WTC11 (cell line): ENCODE results near the gene SMARCAD1. TPM values are rescaled to one million over a fixed set of nuclear protein-coding genes. Genes with fewer than 3 reads are reported as not detected.

Experiments
- ATAC-seq: fragments of 200-7000 bp; cut with Tn5 transposase; 2 replicates; pipeline ENCODE4 v1.10.0; 2021; ENCODE audit warnings: mild to moderate bottlenecking, moderate library complexity
- CTCF ChIA-PET: fragments of 300-600 bp; sonication (Branson Sonifier 250); formaldehyde crosslinking; loops from one replicate; lab custom pipeline; 2021; ENCODE audit warnings: antibody characterized with exemption; lab: Charles Lee
- POLR2A ChIA-PET: fragments of 350-600 bp; sonication (Branson Sonifier 250); formaldehyde crosslinking; loops from one replicate; lab custom pipeline; 2021; ENCODE audit warnings: antibody characterized with exemption; lab: Charles Lee
- DNase-seq: peaks from one replicate; pipeline ENCODE4 v3.0.0; 2021; ENCODE audit warnings: low spot score
- H3K27ac Mint-ChIP-seq: 2 replicates; pipeline ENCODE4 v1.8.0; 2021; ENCODE audit warnings: mixed read lengths
- H3K27me3 Mint-ChIP-seq: 2 replicates; pipeline ENCODE4 v1.8.0; 2021; ENCODE audit warnings: low read depth, mild to moderate bottlenecking, moderate library complexity, mixed read lengths
- H3K36me3 Mint-ChIP-seq: 2 replicates; pipeline ENCODE4 v1.8.0; 2021; ENCODE audit warnings: mixed read lengths
- H3K4me1 Mint-ChIP-seq: 2 replicates; pipeline ENCODE4 v1.8.0; 2022; ENCODE audit warnings: mixed read lengths
- H3K4me3 Mint-ChIP-seq: 2 replicates; pipeline ENCODE4 v1.8.0; 2021; ENCODE audit warnings: mild to moderate bottlenecking, moderate library complexity, mixed read lengths
- H3K9me3 Mint-ChIP-seq: 2 replicates; pipeline ENCODE4 v1.8.0; 2021; ENCODE audit warnings: mixed read lengths
- GABPB1 ChIP-seq: sonication (generic); formaldehyde crosslinking; IDR thresholded peaks from 2 replicates; pipeline ENCODE4 v1.8.1; 2023; ENCODE audit warnings: mild to moderate bottlenecking, missing genetic modification reagents
- GTF2I ChIP-seq: fragments of 250-450 bp; sonication (Bioruptor Pico); conservative IDR thresholded peaks from 2 replicates; pipeline ENCODE4 v1.4.0; 2021; ENCODE audit warnings: mild to moderate bottlenecking
- MYBL2 ChIP-seq: sonication (generic); formaldehyde crosslinking; IDR thresholded peaks from 2 replicates; pipeline ENCODE4 v1.8.1; 2023; ENCODE audit warnings: mild to moderate bottlenecking, moderate library complexity, missing genetic modification reagents
- NFATC4 ChIP-seq: fragments of 250-450 bp; sonication (Bioruptor Pico); IDR thresholded peaks from 2 replicates; pipeline ENCODE4 v1.9.0; 2021; ENCODE audit warnings: mild to moderate bottlenecking
- NR2C2 ChIP-seq: sonication (generic); formaldehyde crosslinking; IDR thresholded peaks from 2 replicates; pipeline ENCODE4 v1.8.0; 2022; ENCODE audit warnings: mild to moderate bottlenecking, missing genetic modification reagents
- SMAD3 ChIP-seq: sonication (generic); formaldehyde crosslinking; IDR thresholded peaks from 2 replicates; pipeline ENCODE4 v1.8.0; 2022; ENCODE audit warnings: missing genetic modification reagents, mild to moderate bottlenecking, borderline replicate concordance
- SMAD4 ChIP-seq: sonication (generic); formaldehyde crosslinking; IDR thresholded peaks from 2 replicates; pipeline ENCODE4 v1.8.0; 2022; ENCODE audit warnings: mild to moderate bottlenecking, missing genetic modification reagents
- TCF7 ChIP-seq: sonication (generic); formaldehyde crosslinking; IDR thresholded peaks from 2 replicates; pipeline ENCODE4 v1.8.0; 2022; ENCODE audit warnings: mild to moderate bottlenecking, low read depth, missing genetic modification reagents, moderate library complexity
- ZNF232 ChIP-seq: sonication (generic); formaldehyde crosslinking; IDR thresholded peaks from 2 replicates; pipeline ENCODE4 v1.8.0; 2022; ENCODE audit warnings: mild to moderate bottlenecking, missing genetic modification reagents
- total RNA-seq: library from RNA; stranded (reverse); gene quantifications from 3 replicates; pipeline ENCODE4 v1.2.3, GENCODE V29; 2021
- TF ChIP-seq, protein P1 (sequence below): sonication (generic); formaldehyde crosslinking; IDR thresholded peaks from 2 replicates; pipeline ENCODE4 v1.8.0; 2023; ENCODE audit warnings: missing genetic modification reagents, mild to moderate bottlenecking, borderline replicate concordance
- TF ChIP-seq, protein P2 (sequence below): sonication (generic); formaldehyde crosslinking; IDR thresholded peaks from 2 replicates; pipeline ENCODE4 v1.8.0; 2022; ENCODE audit warnings: mild to moderate bottlenecking, missing genetic modification reagents
- TF ChIP-seq, protein P3 (sequence below): sonication (generic); formaldehyde crosslinking; IDR thresholded peaks from 2 replicates; pipeline ENCODE4 v1.8.0; 2022; ENCODE audit warnings: mild to moderate bottlenecking, missing genetic modification reagents
- TF ChIP-seq, protein P4 (sequence below): sonication (generic); formaldehyde crosslinking; IDR thresholded peaks from 2 replicates; pipeline ENCODE4 v1.8.1; 2022; ENCODE audit warnings: low read depth, mild to moderate bottlenecking, moderate library complexity, missing genetic modification reagents, borderline replicate concordance
- TF ChIP-seq, protein P5 (sequence below): sonication (generic); formaldehyde crosslinking; IDR thresholded peaks from 2 replicates; pipeline ENCODE4 v1.8.1; 2022; ENCODE audit warnings: low read depth, missing genetic modification reagents, borderline replicate concordance

SMARCAD1 gene
- total RNA-seq, 1 experiment from 2014 or later = 48.9 TPM

DNA sequence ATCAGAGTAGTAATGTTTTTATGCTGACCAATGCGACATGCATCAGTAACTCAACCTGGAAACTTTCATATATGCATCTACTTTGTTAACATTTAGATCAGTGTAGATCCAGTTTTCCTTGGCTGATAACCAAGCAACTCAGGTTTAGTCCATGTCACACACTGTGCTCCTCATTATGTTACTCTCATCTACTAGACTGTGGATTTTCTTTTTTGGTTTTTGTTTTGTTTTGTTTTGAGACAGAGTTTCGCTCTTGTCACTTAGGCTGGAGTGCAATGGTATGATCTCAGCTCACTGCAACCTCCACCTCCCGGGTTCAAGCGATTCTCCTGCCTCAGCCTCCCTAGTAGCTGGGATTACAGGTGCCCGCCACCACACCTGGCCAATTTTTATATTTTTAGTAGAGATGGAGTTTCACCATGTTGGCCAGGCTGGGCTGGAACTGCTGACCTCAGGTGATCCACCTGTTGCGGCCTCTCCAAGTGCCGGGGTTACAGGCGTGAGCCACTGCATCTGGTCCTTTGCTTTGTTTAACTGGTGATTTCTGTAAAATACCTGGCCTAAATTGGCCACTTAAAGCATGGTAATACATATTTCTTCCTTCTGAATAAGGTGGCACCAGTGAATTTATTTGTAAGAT is 48.6 kb downstream of the SMARCAD1 start (continued):
- TF ChIP-seq, protein P1, sequence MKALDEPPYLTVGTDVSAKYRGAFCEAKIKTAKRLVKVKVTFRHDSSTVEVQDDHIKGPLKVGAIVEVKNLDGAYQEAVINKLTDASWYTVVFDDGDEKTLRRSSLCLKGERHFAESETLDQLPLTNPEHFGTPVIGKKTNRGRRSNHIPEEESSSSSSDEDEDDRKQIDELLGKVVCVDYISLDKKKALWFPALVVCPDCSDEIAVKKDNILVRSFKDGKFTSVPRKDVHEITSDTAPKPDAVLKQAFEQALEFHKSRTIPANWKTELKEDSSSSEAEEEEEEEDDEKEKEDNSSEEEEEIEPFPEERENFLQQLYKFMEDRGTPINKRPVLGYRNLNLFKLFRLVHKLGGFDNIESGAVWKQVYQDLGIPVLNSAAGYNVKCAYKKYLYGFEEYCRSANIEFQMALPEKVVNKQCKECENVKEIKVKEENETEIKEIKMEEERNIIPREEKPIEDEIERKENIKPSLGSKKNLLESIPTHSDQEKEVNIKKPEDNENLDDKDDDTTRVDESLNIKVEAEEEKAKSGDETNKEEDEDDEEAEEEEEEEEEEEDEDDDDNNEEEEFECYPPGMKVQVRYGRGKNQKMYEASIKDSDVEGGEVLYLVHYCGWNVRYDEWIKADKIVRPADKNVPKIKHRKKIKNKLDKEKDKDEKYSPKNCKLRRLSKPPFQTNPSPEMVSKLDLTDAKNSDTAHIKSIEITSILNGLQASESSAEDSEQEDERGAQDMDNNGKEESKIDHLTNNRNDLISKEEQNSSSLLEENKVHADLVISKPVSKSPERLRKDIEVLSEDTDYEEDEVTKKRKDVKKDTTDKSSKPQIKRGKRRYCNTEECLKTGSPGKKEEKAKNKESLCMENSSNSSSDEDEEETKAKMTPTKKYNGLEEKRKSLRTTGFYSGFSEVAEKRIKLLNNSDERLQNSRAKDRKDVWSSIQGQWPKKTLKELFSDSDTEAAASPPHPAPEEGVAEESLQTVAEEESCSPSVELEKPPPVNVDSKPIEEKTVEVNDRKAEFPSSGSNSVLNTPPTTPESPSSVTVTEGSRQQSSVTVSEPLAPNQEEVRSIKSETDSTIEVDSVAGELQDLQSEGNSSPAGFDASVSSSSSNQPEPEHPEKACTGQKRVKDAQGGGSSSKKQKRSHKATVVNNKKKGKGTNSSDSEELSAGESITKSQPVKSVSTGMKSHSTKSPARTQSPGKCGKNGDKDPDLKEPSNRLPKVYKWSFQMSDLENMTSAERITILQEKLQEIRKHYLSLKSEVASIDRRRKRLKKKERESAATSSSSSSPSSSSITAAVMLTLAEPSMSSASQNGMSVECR (CRISPR knock-in tag) = no peak
- TF ChIP-seq, protein P2, sequence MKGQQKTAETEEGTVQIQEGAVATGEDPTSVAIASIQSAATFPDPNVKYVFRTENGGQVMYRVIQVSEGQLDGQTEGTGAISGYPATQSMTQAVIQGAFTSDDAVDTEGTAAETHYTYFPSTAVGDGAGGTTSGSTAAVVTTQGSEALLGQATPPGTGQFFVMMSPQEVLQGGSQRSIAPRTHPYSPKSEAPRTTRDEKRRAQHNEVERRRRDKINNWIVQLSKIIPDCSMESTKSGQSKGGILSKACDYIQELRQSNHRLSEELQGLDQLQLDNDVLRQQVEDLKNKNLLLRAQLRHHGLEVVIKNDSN (CRISPR knock-in tag) = no peak

DNA sequence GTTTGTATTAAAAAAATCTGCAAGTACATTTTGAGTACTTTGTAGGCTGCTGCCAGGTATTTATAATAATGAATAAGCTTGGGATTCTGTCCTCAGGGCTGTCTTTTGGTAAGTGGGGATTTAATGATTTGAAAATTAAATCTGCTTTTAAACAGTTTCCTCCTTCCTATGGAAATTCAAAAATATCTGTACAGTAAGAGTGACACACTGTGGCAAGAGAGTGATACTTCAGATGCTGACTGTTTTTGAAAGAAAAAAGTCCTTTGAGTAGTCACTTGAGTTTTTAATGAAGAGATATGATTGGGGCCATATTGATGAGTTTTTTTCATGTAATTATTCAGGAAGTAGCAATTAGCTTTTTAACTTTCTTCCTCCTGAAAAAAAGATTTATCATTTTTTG is 49.2 kb downstream of the SMARCAD1 start:
- Mint-ChIP-seq H3K4me1 (no peaks in the 10 kb centered on the region), H3K9me3 (no peaks in the 10 kb centered on the region), H3K36me3 (peaks cover 23% of the 10 kb centered on the region), H3K27ac (no peak overlapping the region), H3K4me3 (no peak overlapping the region), H3K27me3 (no peaks in the 10 kb centered on the region)
- ATAC-seq = no peak
- ChIA-PET CTCF (no interaction called here), POLR2A (no interaction called here)
- TF ChIP-seq GTF2I (CRISPR knock-in tag) (no peak), NFATC4 (no peak), MYBL2 (CRISPR knock-in tag) (no peak), ZNF232 (CRISPR knock-in tag) (no peak), GABPB1 (CRISPR knock-in tag) (no peak), SMAD3 (no peak), SMAD4 (CRISPR knock-in tag) (no peak)
- TF ChIP-seq, protein P3, sequence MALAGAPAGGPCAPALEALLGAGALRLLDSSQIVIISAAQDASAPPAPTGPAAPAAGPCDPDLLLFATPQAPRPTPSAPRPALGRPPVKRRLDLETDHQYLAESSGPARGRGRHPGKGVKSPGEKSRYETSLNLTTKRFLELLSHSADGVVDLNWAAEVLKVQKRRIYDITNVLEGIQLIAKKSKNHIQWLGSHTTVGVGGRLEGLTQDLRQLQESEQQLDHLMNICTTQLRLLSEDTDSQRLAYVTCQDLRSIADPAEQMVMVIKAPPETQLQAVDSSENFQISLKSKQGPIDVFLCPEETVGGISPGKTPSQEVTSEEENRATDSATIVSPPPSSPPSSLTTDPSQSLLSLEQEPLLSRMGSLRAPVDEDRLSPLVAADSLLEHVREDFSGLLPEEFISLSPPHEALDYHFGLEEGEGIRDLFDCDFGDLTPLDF (CRISPR knock-in tag) = no peak
- DNase-seq = no peak

DNA sequence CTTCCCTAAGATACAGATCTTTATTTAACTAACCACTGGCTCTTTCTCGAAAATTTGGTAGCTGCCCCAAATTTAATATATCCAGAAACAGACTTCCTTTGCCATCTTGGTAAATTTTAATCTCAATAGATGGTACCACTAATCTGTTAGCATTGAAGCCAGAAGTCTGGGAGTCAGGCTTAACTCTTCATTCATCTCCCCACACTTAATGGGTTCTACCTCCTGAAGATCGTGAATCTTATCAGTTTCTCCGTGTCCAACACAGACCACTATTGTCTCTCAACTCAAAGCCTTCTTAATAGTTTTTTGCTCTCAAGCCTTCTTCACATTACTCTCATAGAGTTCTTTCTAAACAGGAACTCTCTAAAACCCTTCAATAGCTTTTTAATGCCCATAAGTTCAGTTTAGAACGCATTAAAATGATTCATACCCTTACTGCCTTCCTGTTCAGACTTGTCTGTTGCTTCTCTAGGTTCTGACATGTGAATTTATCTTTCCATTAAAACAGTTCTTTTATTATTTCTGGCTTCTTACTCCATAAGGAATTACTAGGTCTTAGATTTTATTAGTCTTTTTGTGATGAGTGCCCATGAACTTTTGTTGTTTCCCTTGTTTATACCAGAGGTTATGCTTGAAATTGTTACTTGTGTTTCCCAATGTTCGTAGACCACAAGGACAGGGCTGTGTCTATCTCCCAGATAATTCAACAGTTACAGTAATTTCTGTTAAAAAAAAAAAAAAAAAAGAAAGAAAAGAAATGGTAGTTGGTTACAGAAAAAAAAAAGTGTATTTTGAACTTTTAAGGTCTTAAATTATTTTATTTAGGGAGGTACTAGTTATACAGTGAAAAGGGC is 54.7 kb downstream of the SMARCAD1 start:
- DNase-seq (no peak), ATAC-seq (no peak)
- Mint-ChIP-seq H3K36me3 (peaks cover 20% of the 10 kb centered on the region), H3K9me3 (no peaks in the 10 kb centered on the region), H3K4me1 (no peaks in the 10 kb centered on the region), H3K27ac (peak overlapping the region; percentile 72; the same call in 1 of the 2 replicates), H3K27me3 (no peaks in the 10 kb centered on the region), H3K4me3 (no peak overlapping the region)
- TF ChIP-seq, protein P4, sequence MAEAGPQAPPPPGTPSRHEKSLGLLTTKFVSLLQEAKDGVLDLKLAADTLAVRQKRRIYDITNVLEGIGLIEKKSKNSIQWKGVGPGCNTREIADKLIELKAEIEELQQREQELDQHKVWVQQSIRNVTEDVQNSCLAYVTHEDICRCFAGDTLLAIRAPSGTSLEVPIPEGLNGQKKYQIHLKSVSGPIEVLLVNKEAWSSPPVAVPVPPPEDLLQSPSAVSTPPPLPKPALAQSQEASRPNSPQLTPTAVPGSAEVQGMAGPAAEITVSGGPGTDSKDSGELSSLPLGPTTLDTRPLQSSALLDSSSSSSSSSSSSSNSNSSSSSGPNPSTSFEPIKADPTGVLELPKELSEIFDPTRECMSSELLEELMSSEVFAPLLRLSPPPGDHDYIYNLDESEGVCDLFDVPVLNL = no peak
- TF ChIP-seq, protein P5, sequence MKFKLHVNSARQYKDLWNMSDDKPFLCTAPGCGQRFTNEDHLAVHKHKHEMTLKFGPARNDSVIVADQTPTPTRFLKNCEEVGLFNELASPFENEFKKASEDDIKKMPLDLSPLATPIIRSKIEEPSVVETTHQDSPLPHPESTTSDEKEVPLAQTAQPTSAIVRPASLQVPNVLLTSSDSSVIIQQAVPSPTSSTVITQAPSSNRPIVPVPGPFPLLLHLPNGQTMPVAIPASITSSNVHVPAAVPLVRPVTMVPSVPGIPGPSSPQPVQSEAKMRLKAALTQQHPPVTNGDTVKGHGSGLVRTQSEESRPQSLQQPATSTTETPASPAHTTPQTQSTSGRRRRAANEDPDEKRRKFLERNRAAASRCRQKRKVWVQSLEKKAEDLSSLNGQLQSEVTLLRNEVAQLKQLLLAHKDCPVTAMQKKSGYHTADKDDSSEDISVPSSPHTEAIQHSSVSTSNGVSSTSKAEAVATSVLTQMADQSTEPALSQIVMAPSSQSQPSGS (CRISPR knock-in tag) = no peak
- TF ChIP-seq TCF7 (CRISPR knock-in tag) = no peak
- TF ChIP-seq NR2C2 = no peak
- ChIA-PET CTCF (no interaction called here), POLR2A (no interaction called here)
